ENCODE measurements around the gene EIF4H.

GRCh38 chr7:74215921-74216320, 41.8 kb downstream of the EIF4H start:
- TF ChIP-seq EZH2 (IDR thresholded peaks at IDR 0.05; ENCODE audit: insufficient read depth, poor library complexity, severe bottlenecking) (no peak), EZH2phosphoT487 (IDR thresholded peaks at IDR 0.05; ENCODE audit: insufficient read depth, low read depth) (no peak)
